AML-193 (cell line): ENCODE measurements around the gene ZNFX1.
A peak's percentile ranks its signal among the peaks of the same experiment; 100 is the strongest.

Source experiments
- DNase-seq, 2 experiments: peaks; one replicate each; lab custom pipeline; 2025; lab: John Stamatoyannopoulos, UW

Gene ZNFX1

DNA sequence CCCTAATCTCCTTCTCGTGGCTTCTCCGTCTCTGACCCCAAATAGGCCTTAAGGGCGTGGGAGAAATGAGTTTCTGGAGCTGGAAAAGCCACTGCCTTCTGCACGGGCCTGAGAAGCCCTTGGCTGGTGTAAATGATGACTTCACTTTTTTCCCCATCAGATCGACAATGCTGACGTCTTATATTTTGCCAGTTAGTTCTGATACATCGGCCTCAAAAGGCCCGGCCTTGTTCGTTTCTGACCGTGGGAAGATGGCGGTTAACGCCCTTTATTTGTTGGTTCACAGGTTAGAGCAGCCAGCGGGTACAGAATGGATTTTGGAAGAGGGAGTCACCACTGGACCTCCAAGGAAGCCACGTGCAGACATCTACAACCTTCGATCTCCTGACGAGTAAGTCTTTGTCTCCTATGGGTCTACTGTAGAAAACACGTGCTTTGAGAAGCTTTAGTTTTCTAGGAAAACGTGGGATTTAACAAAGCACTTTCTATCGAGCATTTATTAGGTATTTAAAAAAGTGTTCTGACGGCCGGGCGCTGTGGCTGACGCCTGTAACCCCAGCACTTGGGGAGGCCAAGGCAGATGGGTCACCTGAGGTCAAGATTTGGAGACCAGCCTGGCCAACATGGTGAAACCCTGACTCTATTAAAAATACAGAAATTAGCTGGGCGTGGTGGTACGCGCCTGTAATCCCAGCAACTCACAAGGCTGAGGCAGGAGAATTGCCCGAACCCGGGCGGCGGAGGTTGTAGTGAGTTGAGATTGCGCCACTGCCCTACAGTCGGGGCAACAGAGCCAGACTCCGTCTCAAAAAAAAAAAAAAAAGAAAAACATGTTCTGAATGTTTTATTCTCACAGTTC is 1.2 kb upstream of the ZNFX1 start:
- DNase-seq, result no peak

DNA sequence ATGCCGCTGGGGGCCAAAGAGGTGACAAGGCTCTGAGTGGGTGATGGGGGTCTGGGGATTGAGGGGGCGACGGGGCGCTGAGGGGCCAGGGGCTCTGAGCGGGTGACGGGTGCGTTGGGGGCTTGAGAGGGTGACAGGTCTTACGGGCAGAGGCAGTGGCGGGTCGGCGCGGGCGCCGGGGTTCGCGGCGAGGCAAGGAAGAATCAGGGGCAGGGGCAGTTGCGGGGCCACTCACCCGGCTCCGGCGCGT is 146 bp downstream of the ZNFX1 start:
- DNase-seq, result no peak

DNA sequence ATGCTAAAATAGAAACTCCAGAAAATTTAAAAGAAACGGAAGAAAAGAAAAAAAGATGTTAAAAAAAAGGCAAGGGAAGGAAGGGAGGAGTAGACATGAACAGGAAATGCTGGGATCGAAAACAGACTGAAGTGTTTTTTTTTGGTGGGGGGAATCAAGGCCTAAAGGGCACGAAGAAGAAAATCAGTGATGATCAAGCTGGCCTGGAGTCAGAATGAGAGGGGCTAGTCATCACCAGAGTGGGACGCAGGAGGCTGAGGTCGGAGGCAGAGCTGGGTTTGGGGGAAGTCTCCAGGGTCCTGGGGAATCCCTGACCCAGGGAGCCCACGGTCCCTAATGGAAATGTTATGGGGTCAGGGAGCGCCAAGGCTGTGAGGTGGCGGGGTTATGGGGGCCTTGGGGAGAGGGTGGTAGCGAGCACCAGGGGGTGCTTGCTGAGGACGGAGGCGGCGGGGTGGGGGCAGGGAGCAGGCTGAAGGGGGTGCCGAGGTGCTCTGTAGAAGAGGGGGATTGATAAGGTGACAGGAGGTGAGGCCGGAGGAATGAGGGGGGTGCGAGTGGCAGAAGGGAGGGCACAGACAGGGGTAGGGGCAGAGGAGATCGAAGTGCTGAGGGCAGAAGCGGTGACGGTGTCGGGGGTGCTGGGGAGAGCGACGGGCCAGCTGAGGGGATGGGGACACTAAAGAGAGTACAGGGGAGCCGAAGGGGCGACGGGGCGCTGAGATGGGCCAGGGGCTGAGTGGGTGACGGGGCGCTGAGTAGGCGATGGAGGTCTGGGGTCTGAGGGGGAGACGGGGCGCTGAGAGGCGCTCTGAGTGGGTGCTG is 684 bp downstream of the ZNFX1 start:
- no peak for DNase-seq

DNA sequence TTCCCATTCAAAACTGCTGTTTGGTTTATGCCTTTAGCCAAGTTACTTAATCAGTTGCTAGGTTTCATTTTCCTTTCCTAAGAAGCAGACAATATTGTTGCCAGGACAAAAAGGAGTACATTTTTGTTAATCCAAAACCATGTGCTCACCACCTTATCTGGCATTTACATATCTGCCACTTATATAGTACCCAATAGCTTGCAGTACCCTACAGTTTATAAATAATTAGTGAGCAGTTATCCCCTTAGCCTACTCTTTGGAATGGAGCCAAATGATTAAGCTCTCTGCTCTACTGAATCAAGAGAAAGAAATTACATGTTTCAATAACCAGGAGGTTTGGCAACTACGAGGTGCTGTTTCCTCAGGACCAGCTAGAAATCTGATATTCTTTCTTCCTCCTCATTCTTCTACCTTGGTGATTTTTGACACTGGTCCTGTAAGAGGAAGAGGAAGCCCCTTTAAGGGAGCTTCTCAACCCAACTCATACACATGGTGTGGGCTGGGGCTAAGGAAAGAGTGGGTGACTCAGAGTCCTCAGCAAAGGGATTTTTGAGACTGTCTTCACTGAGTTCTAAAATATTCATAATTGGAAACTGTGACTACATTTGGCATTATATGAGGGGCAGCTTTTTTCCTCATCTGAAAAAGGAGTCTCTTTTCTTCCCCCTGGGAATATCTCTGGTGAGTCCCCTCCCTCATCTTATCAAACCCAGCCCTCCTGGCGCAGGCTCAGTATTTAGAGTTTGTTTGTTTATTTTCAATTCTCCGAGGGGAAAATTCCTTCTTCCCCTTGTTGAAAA is 1.5 kb downstream of the ZNFX1 start:
- peak; percentile 23 to 42 for DNase-seq

DNA sequence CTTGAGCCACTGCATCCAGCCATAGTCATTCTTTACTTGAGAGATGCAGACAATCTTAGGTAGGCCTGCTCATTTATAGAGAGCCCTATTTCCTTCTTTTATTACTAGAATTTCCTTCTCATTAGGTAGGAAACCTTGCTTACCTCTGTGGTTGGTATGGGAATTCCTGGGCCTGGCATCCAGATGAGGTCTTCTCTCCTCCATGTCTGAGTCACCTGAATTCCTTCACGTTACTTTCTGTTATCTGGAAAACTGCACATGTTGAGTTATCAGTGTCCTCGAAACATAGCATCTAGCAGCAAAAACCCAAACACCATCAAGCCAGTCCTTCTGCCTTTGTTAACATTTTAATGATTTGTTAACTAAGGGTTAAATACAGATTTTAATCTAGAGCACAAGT is 2.2 kb downstream of the ZNFX1 start:
- DNase-seq, result no peak

DNA sequence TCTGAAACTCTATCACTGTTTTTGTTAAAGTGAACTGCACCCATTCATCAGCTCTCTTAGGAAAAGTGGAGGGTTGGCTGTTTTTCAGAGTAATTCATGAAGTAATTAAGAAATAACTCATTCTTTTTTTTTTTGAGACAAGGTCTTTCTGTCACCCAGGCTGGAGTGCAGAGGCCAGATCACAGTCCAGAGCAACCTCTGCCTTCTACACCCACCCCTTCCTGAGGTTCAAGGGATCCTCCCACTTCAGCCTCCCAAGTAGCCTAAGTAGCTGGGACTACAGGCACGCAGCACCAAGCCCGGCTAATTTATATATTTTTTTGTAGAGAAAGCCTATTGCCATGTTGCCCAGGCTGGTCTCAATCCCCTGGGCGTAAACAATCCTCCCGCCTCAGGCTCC is 2.6 kb downstream of the ZNFX1 start:
- DNase-seq, result no peak

DNA sequence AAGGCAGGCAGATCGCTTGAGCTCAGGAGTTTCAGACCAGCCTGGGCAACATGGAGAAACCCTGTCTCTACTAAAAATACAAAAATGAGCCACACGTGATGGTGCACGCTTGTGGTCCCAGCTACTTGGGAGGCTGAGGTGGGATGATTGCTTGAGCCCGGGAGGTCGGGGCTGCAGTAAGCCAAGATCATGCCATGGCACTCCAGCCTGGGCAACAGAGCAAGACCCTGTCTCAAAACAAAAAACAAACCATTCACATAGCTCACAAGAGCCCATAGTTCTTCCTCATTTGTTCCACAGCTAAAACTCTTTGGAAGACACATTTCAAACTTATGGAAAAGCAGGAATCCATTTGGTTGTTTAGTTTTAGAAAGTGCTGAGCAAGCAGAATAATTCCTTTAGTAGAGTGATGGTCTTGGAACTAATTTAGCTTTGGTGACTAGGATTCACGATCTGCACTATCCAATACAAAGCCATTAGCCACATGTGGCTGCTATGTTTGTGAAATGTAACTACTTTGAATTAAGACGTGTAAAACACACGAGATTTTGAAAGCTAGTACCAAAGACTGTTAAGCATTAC is 4.1 kb downstream of the ZNFX1 start:
- DNase-seq, result no peak

DNA sequence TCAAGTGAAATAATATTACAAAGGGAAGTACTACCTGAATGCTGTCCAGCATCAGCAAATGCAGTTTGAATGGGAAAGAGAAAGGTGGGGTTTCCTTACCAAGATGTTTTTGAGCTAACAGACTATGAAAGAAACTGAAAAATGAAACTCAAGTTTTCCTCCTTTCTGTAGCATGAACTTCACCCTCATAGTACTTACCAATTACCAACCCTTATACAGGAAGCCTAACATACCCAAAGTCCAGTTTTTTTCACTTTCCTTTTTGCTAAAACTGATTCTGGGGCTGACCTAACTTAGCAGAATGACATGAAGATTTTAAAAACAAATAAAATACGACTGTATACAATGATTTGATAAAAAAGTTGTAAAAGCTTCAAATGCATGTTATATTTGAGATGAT is 5.2 kb downstream of the ZNFX1 start:
- DNase-seq, result no peak

DNA sequence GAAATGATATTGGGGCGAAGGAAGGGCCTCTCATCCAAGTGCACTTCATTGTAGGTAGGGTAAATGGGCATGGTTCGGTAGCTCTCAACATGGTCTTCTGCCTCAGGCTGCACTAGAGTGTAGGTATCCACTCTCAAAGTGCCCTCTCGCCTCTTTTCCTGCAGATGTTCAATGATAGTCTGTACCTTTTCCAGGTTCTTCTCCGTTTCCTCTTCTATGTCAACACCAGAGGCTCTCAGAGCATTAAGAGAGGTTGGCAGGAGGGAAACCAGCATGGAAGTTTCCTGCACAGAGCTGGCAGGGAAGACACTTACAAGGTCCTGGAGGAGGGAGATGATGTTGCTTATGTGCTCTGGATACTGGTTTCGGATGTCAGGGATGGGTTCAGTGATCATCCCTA is 7.1 kb downstream of the ZNFX1 start:
- no peak for DNase-seq

DNA sequence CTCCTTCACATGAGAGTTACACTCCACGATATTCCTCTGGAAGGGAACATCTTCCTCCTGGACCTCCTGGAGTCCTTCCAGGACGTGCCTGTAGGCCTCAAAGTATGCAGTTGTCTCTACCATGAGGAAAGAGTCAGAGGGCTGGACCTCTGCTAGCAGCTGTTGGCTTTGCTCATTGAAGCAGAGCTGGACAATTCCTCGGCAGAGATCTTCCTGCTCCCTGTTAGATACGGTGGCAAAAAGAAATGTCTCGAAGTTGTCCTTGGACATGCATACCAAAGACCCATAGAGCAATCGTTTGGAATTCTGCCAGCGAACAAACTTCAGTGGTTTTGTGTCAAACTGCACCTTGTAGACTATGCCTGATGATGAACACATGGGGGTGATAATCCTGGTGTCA is 7.7 kb downstream of the ZNFX1 start:
- no peak for DNase-seq

DNA sequence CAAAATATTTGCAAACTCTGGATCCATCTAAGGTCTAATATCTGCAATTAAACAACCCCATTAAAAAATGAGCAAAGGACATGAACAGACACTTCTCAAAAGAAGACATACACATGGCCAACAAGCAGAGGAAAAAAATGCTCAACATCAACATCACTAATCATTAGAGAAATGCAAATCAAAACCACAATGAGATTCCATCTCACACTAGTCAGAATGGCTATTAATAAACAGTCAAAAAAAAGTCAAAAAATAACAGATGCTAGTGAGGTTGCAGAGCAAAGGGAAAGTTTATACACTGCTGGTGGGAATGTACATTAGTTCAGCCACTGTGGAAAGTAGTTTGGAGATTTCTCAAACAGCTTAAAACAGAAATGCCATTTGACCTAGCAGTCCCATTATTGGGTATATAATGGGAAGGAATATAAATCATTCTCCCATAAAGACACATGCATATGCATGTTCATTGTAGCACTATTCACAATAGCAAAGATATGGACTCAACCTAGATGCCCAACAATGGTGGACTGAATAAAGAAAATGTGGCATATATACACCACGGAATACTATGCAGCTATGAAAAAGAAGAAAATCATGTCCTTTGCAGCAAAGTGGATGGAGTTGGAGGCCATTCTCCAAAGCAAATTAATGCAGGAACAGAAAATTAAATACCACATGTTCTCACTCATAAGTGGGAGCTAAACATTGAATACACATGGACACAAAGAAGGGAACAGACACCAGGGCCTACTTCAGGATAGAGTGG is 9.1 kb downstream of the ZNFX1 start:
- no peak for DNase-seq

DNA sequence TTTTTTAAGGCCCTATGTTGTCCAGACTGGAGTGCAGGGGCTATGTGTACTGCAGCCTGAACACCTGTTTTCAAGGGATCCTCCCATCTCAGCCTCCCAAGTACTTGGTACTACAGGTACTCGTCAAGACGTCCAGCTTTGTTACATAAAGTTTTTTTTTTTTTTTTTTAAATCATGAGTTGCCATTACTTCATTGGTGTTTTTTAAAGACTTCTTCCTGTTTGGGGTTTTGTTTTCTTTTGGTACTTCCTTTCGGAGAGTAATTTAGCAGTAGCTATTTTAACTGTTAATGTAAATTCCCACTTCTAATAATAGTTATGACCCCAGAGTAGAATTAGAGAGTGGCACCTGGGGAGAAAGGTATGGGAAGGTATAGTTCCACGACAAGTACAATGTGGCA is 10.5 kb downstream of the ZNFX1 start:
- DNase-seq, result no peak

DNA sequence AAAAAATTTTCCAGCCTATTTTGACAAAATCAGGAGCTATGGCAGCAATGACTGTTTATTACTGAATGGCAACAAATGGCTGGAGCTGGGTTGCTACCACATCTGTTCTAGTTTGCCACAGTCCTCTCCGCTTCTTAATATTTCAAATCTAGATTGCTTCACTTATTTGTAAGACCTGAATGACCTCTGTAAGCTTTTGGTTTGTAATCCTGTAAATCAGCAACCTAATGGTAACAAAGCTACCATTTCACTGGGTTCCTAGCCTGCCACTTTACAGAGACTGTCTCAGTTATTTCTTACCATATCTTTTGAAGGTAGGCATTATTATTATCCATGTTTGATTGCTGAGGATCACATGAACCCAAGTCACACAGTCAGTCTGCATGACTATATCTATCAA is 15.4 kb downstream of the ZNFX1 start:
- DNase-seq, result no peak

DNA sequence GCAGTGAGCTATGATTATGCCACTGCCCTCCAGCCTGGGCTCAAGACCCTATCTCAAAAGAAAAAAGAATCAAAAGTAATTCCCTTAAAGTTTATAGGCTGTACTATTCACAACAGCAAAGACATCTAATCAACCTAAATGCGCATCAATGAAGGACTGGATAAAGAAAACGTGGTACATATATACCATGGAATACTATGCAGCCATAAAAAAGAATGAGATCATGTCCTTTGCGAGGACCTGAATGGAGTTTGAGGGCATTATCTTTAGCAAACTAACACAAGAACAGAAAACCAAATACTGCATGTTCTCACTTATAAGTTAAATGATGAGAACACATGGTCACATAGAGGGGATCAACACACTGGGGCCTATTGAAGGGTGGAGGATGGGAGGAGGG is 16.7 kb downstream of the ZNFX1 start:
- DNase-seq, result no peak

DNA sequence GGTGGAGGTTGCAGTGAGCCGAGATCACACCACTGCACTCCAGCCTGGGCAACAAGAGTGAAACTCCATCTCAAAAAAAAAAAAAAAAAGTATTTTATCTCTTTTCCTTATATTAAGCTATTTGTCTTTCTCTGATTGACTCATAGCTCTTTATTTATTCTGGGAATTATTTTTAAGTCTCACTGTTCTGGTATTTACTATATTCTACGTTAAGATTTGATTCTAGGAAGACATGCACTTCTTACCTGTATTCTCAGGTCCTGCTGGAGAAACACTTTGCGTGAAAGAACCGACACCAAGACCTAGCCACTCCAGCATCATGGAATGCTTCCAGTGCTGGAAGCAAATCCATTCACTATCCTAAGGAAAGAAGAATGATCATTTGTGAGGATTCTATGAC is 17.6 kb downstream of the ZNFX1 start:
- no peak for DNase-seq

DNA sequence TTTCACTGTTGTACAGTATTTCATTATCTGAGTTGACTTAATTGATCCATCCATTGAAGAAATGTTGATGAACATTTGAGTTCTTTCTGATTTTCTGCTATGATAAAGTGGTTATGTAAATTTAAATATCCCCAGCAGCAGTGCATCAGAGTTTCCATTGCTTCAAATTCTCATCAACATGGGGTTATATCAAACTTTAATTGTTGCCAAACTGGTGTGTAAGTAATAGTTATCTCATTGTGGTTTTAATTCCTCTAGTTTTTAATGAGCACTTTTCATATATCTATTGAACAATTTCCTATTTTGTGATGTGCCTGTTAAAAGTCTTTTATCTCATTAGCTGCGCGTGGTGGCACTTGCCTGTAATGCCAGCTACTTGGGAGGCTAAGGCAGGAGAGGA is 18.1 kb downstream of the ZNFX1 start:
- DNase-seq, result no peak

DNA sequence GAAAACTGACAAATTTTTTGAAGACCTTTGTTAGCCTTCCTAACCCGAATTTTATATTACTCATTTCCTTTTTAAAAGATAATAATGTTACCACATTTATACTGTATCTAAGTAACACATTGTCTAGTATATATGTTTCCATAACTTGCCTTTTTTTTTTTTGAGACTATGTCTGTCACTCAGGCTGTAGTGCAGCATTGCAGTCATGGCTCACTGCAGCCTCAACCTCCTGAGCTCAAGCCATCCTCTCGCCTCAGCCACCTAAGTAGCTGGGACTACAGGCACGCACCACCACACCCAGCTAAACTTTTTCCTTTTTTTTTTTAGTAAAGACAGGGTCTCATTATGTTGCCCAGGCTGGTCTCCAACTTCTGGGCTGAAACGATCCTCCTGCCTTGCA is 18.6 kb downstream of the ZNFX1 start:
- DNase-seq, result no peak

DNA sequence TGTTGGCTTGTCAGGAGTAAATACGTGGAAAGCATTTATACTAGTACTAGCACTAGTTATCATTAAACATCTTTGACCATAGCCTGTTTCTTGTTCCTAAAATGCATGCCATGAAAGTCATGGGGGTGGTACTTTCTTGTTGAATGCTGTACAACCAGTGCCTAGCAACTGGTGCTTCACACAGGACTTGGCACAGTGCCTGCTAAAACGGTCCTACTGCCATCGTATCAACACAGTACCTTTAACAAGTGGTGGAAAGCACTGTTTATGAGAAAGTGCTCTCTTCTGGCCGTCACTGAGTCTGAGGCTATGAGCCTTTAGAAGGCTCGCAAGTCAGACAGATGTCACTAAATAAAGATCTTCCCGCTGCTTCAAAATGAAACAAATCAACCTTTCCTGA is 21.6 kb downstream of the ZNFX1 start:
- DNase-seq, result no peak

DNA sequence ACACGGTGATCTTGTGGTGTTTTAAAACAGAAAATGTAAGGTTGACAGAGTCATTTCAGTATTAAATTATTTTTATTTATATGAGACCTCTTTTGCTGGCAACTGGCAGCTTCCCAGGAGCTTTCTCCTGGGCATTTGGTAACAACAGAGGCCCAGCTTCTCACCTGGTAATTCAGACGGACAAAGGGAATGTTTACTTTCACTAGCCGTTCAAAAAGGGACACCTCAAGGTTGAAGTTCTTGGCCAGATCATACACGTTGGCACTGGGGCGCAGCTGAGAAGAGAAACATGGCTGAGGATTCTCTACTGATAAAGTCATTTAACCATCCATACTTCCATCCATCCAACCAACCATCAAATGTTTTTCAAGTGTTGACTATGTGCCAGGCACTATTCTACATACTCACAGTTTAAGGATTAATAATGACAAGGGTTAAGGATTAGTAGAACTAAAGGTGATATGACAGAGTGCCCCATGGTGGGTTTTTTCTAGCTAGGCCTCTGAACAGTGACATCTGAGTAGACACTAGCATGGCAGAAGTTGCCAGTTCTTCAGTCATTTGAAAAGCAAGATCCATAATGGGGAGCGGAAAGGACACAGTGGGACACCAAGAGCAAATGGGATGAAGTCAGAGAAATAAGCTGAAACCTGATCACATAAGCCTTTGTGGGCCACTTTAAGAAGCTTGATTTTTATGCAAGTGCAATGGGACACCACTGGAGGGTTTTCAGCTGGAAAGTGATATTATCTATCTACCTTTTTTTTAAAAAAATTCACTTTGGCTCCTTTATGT is 25.1 kb downstream of the ZNFX1 start:
- DNase-seq, result no peak

DNA sequence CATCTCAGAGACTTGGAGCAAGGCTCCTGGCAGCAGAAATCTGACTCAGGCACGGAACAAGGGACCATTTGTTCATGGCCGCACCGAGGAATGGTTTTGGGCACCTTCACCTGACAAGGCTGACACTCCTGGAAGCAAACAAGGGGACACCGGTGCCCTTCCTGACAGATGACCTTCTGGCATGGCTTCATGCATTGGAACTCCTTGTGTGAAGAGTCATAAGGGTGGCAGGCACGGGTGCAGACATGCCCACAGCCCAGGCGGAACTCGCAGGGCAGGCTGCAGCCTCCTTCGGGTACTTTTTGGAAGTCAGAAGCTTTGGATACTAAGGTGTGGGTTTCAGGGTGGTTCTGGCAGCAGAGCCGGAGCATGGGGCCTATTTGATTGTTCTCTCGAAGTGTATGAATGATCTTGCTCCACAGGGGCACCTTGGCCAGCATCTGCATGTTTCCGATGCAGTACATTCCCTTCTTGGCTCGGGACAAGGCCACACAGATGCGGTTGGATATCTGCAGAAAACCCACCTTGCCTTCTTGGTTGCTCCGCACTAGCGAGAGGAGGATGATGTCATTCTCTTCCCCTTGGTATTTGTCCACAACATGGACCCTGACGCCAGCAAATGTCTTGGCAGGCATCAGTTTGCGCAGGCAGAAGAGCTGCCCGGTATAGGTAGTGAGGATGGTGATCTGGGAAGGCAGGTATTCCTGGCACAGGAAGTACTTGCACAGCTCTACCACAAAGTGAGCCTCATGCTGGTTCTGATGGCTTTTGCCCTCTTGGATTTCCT is 28.8 kb downstream of the ZNFX1 start:
- no peak for DNase-seq
